Measurements from ENCODE around the gene RHOF.
"Not testable (repeated sequence)": the region's sequence is repeated elsewhere in the genome, so short reads cannot be mapped to it uniquely, and the experiment has no call there.

The RHOF gene

GRCh38 chr12:121773011-121773777 lies 20.3 kb downstream of the RHOF start:
- peak; percentile 64 to 80 for DNase-seq

GRCh38 chr12:121770813-121771625 lies 22.5 kb downstream of the RHOF start:
- no peak for DNase-seq

GRCh38 chr12:121770388-121770787 lies 23.1 kb downstream of the RHOF start:
- DNase-seq = no peak

GRCh38 chr12:121769831-121770301 lies 23.6 kb downstream of the RHOF start:
- DNase-seq = no peak

GRCh38 chr12:121769297-121769830 lies 24.1 kb downstream of the RHOF start:
- DNase-seq = no peak

- DNase-seq = no peak
Observed at GRCh38 chr12:121767525-121768016, 25.9 kb downstream of the RHOF start.

GRCh38 chr12:121766290-121767039 lies 27.0 kb downstream of the RHOF start:
- DNase-seq = no peak

- DNase-seq = no peak
Observed at GRCh38 chr12:121765573-121765972, 27.9 kb downstream of the RHOF start.

- no peak for DNase-seq
Observed at GRCh38 chr12:121764808-121765207, 28.7 kb downstream of the RHOF start.

- no peak for DNase-seq
Observed at GRCh38 chr12:121762269-121762668, 31.2 kb downstream of the RHOF start.

- not testable (repeated sequence) for DNase-seq
Observed at GRCh38 chr12:121758536-121758935, 35.0 kb downstream of the RHOF start.

GRCh38 chr12:121755591-121755990 lies 37.9 kb downstream of the RHOF start:
- DNase-seq = no peak

GRCh38 chr12:121754836-121755235 lies 38.7 kb downstream of the RHOF start:
- no peak for DNase-seq

GRCh38 chr12:121753844-121754264 lies 39.6 kb downstream of the RHOF start:
- DNase-seq = no peak

GRCh38 chr12:121751749-121752351 lies 41.6 kb downstream of the RHOF start:
- no peak for DNase-seq

- no peak for DNase-seq
Observed at GRCh38 chr12:121751034-121751433, 42.5 kb downstream of the RHOF start.

GRCh38 chr12:121750507-121750955 lies 43.0 kb downstream of the RHOF start:
- no peak for DNase-seq

GRCh38 chr12:121749267-121749666 lies 44.2 kb downstream of the RHOF start:
- DNase-seq = no peak

GRCh38 chr12:121748571-121749265 lies 44.8 kb downstream of the RHOF start:
- no peak for DNase-seq

- no peak for DNase-seq
Observed at GRCh38 chr12:121748218-121748570, 45.3 kb downstream of the RHOF start.

GRCh38 chr12:121745545-121745944 lies 47.9 kb downstream of the RHOF start:
- DNase-seq = not testable (repeated sequence)

- no peak for DNase-seq
Observed at GRCh38 chr12:121741743-121742142, 51.7 kb downstream of the RHOF start.
